K562 (cell line): ENCODE data around the gene ALDH18A1. TPM values are rescaled to one million over a fixed set of nuclear protein-coding genes. Genes with fewer than 3 reads are reported as not detected.

Source experiments
- ATAC-seq: fragments of 200-7000 bp; cut with Tn5 transposase; 3 replicates; pipeline ENCODE4 v1.9.1; 2020; ENCODE audit warnings: moderate library complexity
- BruUV-seq: library from RNA; stranded (reverse); fragments of 400-500 nt; replicated peaks from 2 replicates; lab custom pipeline; 2021; lab: Mats Ljungman, UMichigan
- CTCF ChIA-PET: fragments of 300-600 bp; formaldehyde crosslinking; extraction: SDS; loops from one replicate; lab custom pipeline; 2021; ENCODE audit warnings: low intra/inter-chr PET ratio; lab: Yijun Ruan, JAX
- POLR2A ChIA-PET: fragments of 300-600, 350-650 bp; sonication (Branson Sonifier 250); formaldehyde crosslinking; extraction: SDS; loops from one replicate; lab custom pipeline; 2021; ENCODE audit warnings: antibody characterized with exemption, inconsistent platforms; lab: Yijun Ruan, JAX
- DNase-seq, 4 experiments: peaks; one replicate each; pipeline versions ENCODE4 v3.0.0 to v3.0.0-alpha.2; 2011 to 2018; ENCODE audit warnings: low spot score in 3 of 4, mixed read lengths in 3 of 4; ENCODE audit errors: extremely low read depth in 1 of 4
- FAIRE-seq: peaks from 2 replicates; lab custom pipeline; 2011; peaks lifted over from hg19 to GRCh38; lab: Jason Lieb, UNC
- H2AFZ ChIP-seq: 2 replicates; pipeline ENCODE4 v1.6.0; 2011; ENCODE audit warnings: low read depth, low read length, control low read depth, inconsistent platforms
- H3K27ac ChIP-seq: fragments of 200-600 bp; 3 replicates; pipeline ENCODE4 v1.8.0; 2011; ENCODE audit warnings: low read depth, mild to moderate bottlenecking, control low read depth, inconsistent platforms, low read length, moderate library complexity, mixed read lengths; ENCODE audit errors: extremely low read depth
- H3K27me3 ChIP-seq, 2 experiments: fragments of 300-600 bp in 1 of 2; 2 replicates in 1 of 2; 3 replicates in 1 of 2; pipeline versions ENCODE4 v1.6.0 to v1.8.0; 2011; ENCODE audit warnings: inconsistent platforms in 2 of 2, low read length in 2 of 2, mild to moderate bottlenecking in 1 of 2, mixed read lengths in 1 of 2, moderate library complexity in 1 of 2; ENCODE audit not compliant: control insufficient read depth in 2 of 2, insufficient read depth in 2 of 2
- H3K36me3 ChIP-seq: fragments of 300-600 bp; 3 replicates; pipeline ENCODE4 v1.8.0; 2011; ENCODE audit warnings: mild to moderate bottlenecking, low read length, inconsistent platforms; ENCODE audit not compliant: control insufficient read depth, insufficient read depth
- H3K4me1 ChIP-seq, 2 experiments: fragments of 200-600 bp in 1 of 2; replicated peaks in 1 of 2; 2 replicates in 1 of 2; 3 replicates in 1 of 2; pipeline versions ENCODE4 v1.5.1 to v1.8.0; 2011; ENCODE audit warnings: inconsistent platforms in 2 of 2, low read length in 2 of 2, mild to moderate bottlenecking in 1 of 2, mixed read lengths in 1 of 2, moderate library complexity in 1 of 2; ENCODE audit not compliant: control insufficient read depth in 2 of 2, insufficient read depth in 2 of 2
- H3K4me2 ChIP-seq: 2 replicates; pipeline ENCODE4 v1.6.1; 2011; ENCODE audit warnings: low read length, control low read depth, inconsistent platforms, mixed read lengths; ENCODE audit not compliant: insufficient read depth
- H3K4me3 ChIP-seq: fragments of 200-600 bp; sonication (generic), shearing (Covaris generic); 2 replicates; pipeline ENCODE4 v1.5.1; 2016; ENCODE audit warnings: control low read depth, inconsistent platforms
- H3K79me2 ChIP-seq: fragments of 200-600 bp; 3 replicates; pipeline ENCODE4 v1.8.0; 2011; ENCODE audit warnings: low read length, inconsistent platforms; ENCODE audit not compliant: control insufficient read depth, insufficient read depth
- H3K9ac ChIP-seq, 2 experiments: 2 replicates each; pipeline versions ENCODE4 v1.6.0 to v1.6.1; 2011; ENCODE audit warnings: low read depth in 2 of 2, low read length in 2 of 2, control low read depth in 1 of 2, inconsistent platforms in 1 of 2, mild to moderate bottlenecking in 1 of 2, mixed read lengths in 1 of 2; ENCODE audit not compliant: insufficient read depth in 1 of 2
- H3K9me1 ChIP-seq: one replicate; pipeline ENCODE4 v1.6.0; 2011; ENCODE audit warnings: inconsistent platforms, mild to moderate bottlenecking, low read length, moderate library complexity; ENCODE audit not compliant: control insufficient read depth, insufficient read depth
- H3K9me3 ChIP-seq: replicated peaks from 2 replicates; pipeline ENCODE4 v1.5.1; 2011; ENCODE audit warnings: low read depth, low read length, inconsistent platforms; ENCODE audit not compliant: control insufficient read depth, insufficient read depth
- H4K20me1 ChIP-seq: replicated peaks from 2 replicates; pipeline ENCODE4 v1.6.1; 2011; ENCODE audit warnings: low read length, inconsistent platforms, mixed read lengths; ENCODE audit not compliant: control insufficient read depth, insufficient read depth
- CEBPB ChIP-seq: fragments of 450-650 bp; IDR thresholded peaks from 2 replicates; pipeline ENCODE4 v1.6.1; 2016; ENCODE audit warnings: missing genetic modification characterization, missing compliant biosample characterization
- CEBPG ChIP-seq, 3 experiments: fragments of 200-800 bp in 1 of 3; sonication (Bioruptor generic) in 1 of 3; sonication (generic) in 1 of 3; formaldehyde crosslinking in 1 of 3; IDR thresholded peaks in 2 of 3; conservative IDR thresholded peaks in 1 of 3; 2 replicates each; pipeline versions ENCODE4 v1.6.1 to v1.8.0; 2016 to 2022; ENCODE audit warnings: missing compliant biosample characterization in 2 of 3, missing genetic modification characterization in 2 of 3, mild to moderate bottlenecking in 1 of 3, missing genetic modification reagents in 1 of 3
- CTBP1 ChIP-seq: fragments of 450-650 bp; IDR thresholded peaks from 2 replicates; pipeline ENCODE4 v1.6.1; 2016; ENCODE audit warnings: borderline replicate concordance
- DMBX1 ChIP-seq: fragments of 250-450 bp; sonication (Bioruptor Pico); IDR thresholded peaks from 2 replicates; pipeline ENCODE4 v1.8.0; 2022; ENCODE audit warnings: inconsistent platforms, mild to moderate bottlenecking, moderate library complexity, borderline replicate concordance
- EZH2 ChIP-seq: IDR thresholded peaks from 2 replicates; pipeline ENCODE4 v1.6.1; 2012; ENCODE audit warnings: low read depth, mild to moderate bottlenecking, inconsistent platforms, low read length, borderline replicate concordance
- FOXK2 ChIP-seq, 2 experiments: fragments of 450-650 bp; IDR thresholded peaks in 1 of 2; conservative IDR thresholded peaks in 1 of 2; 2 replicates each; pipeline ENCODE4 v1.6.1; 2016; ENCODE audit warnings: low read depth in 2 of 2, mild to moderate bottlenecking in 1 of 2
- GABPB2 ChIP-seq: fragments of 250-450 bp; sonication (Bioruptor Pico); conservative IDR thresholded peaks from 2 replicates; pipeline ENCODE4 v1.5.1; 2021; ENCODE audit warnings: mild to moderate bottlenecking
- HLTF ChIP-seq: fragments of 450-650 bp; IDR thresholded peaks from 2 replicates; pipeline ENCODE4 v1.6.1; 2016
- NEUROD1 ChIP-seq: fragments of 150-350 bp; IDR thresholded peaks from 2 replicates; pipeline ENCODE4 v1.6.1; 2014; ENCODE audit warnings: borderline replicate concordance, low read length, low read depth; ENCODE audit not compliant: partially characterized antibody
- POU5F1 ChIP-seq: fragments of 150-350 bp; IDR thresholded peaks from 2 replicates; pipeline ENCODE4 v1.6.1; 2014; ENCODE audit warnings: borderline replicate concordance, low read length, low read depth, mild to moderate bottlenecking; ENCODE audit not compliant: partially characterized antibody
- RBM17 ChIP-seq: fragments of 200-400 bp; formaldehyde crosslinking; IDR thresholded peaks from 2 replicates; pipeline ENCODE4 v1.6.1; 2017; ENCODE audit warnings: low read depth, mild to moderate bottlenecking, low read length, borderline replicate concordance
- SAFB ChIP-seq: fragments of 200-400 bp; formaldehyde crosslinking; IDR thresholded peaks from 2 replicates; pipeline ENCODE4 v1.6.1; 2017; ENCODE audit warnings: low read depth, low read length, borderline replicate concordance
- SMAD3 ChIP-seq: fragments of 450-650 bp; formaldehyde crosslinking; conservative IDR thresholded peaks from 2 replicates; pipeline ENCODE4 v1.4.0; 2020; ENCODE audit warnings: mild to moderate bottlenecking
- TARDBP ChIP-seq: fragments of 450-650 bp; IDR thresholded peaks from 2 replicates; pipeline ENCODE4 v1.6.1; 2016
- TCF7L2 ChIP-seq: fragments of 150-350 bp; IDR thresholded peaks from 2 replicates; pipeline ENCODE4 v1.6.1; 2016; ENCODE audit warnings: low read depth, mild to moderate bottlenecking, low read length, moderate library complexity
- ZNF324 ChIP-seq: fragments of 250-450 bp; sonication (Bioruptor Pico); IDR thresholded peaks from 2 replicates; pipeline ENCODE4 v1.4.0; 2020; ENCODE audit warnings: mild to moderate bottlenecking
- WGBS: fragments of 100-300 bp; shearing (Covaris generic); methylation state at CpG from one replicate; pipeline ENCODE4 v1.1.6; 2016; ENCODE audit warnings: low coverage, mixed read lengths; ENCODE audit not compliant: insufficient coverage; ENCODE audit errors: missing lambda C conversion rate; 5-methylcytosine and 5-hydroxymethylcytosine counted together
- in situ Hi-C: fragments of 300-500 bp; cut with MboI; formaldehyde crosslinking; loops from 4 replicates; pipeline ENCODE4 v1.15.0; 2018; ENCODE audit warnings: inconsistent platforms, mixed read lengths
- intact Hi-C: fragments of 100-400 bp; cut with micrococcal nuclease; formaldehyde crosslinking; loops from 2 replicates; pipeline ENCODE4 v1.14.2; 2022
- polyA plus RNA-seq, 8 experiments: library from polyadenylated mRNA; depleted of rRNA in 4 of 8; stranded (reverse) in 5 of 8; unstranded in 3 of 8; fragments of >200 nt; fragmentation: Nextera tagmentation in 2 of 8; fragmentation: Illumina TruSeq in 1 of 8; extraction: Ambion mirVana in 2 of 8; extraction: Trizol in 1 of 8; gene quantifications; 2 replicates each; pipeline versions ENCODE4 v1.2.1 to v1.2.3, GENCODE V29; 2011 to 2014; ENCODE audit warnings: inconsistent platforms in 1 of 8, missing spikeins in 1 of 8
- total RNA-seq, 7 experiments: library from RNA; depleted of rRNA in 6 of 7; stranded (reverse); fragments of >200 nt in 6 of 7; fragmentation: Illumina TruSeq in 2 of 7; extraction: Trizol in 2 of 7; gene quantifications; 2 replicates each; pipeline versions ENCODE4 v1.2.1 to v1.2.3, GENCODE V29; 2011 to 2021; ENCODE audit warnings: low replicate concordance in 1 of 7
- TF ChIP-seq, protein P1 (sequence below): fragments of 250-450 bp; sonication (Bioruptor Pico); IDR thresholded peaks from 2 replicates; pipeline ENCODE4 v1.8.0; 2022; ENCODE audit warnings: moderate library complexity, mild to moderate bottlenecking, inconsistent platforms
- TF ChIP-seq, protein P2 (sequence below): fragments of 250-450 bp; sonication (Bioruptor Pico); IDR thresholded peaks from 2 replicates; pipeline ENCODE4 v1.8.0; 2022; ENCODE audit warnings: inconsistent platforms

The ALDH18A1 gene
- total and polyA plus RNA-seq, 9 of the 15 experiments (the other 6 are each of a cell fraction or from before 2014, with no cell fraction given): 12.0 to 83.3 (median 43.8) TPM

DNA sequence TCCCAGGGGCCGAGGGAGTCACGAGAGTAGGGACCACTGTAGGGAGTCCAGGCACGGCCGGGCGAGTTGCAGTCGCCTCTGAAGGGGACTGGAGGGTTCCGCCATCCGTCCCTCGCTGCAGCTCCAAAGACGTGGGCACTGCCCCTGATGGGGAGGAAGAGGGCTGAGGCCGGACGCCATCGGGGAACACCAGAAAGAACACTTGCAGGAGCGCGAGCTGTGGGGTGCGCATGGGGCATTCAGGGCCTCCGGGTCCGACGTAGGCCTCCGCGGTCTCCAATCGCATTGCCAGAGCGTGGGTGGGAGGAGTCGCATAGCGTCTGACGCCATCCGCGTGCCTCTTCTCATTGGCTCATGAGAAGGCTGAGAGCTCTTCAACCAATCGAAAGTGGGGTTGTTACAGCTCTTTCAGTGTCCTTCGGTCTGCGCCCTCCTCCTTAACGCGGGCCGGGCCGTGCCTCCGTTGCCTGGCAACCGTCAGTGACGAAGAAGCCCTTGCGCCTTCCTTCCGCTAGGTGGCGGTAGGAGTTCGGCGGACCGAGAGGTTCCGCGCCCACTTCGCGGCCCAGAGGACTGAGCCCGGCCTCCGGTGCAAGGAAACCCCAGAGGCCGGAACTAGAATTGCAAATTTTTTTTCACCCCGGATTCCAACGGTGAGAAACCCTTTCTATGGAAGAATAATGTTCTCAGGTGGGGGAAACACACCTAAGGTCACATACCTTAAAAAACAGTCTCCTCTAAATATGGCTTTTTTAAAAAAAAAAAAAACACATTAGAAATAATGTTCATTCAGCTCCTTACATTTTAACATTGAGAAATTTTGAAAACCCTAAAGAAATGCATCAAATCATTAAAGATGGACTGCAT, 37.4 kb upstream of the ALDH18A1 start, which contains the start of gene TCTN3:
Gene TCTN3, minus strand, starts transcription at position 260 of the 867 bp plus-strand sequence. Its CDS starts 28 bp downstream, at position 232.
- Histone ChIP-seq H3K4me3 (peak within 1 kb of the TSS; percentile 88), H3K4me1 (peaks cover 0 to 2% of the 10 kb centered on the region in 2 experiments; a peak in 2 of 5 replicates), H4K20me1 (no peaks in the 10 kb centered on the region), H2AFZ (peak within 1 kb of the TSS; percentile 90), H3K9ac (peak within 1 kb of the TSS; percentile 79 to 95), H3K27ac (peak within 1 kb of the TSS; percentile 66), H3K9me1 (no peaks in the 10 kb centered on the region), H3K79me2 (peaks cover 22% of the 10 kb centered on the region), H3K9me3 (0 out of 2 replicates have a peak, but pooled peaks cover 1% of the 10 kb centered on the region), H3K4me2 (peak within 1 kb of the TSS; percentile 94), H3K36me3 (peaks cover 36% of the 10 kb centered on the region; the same call in 2 of the 3 replicates), H3K27me3 (no peaks in the 10 kb centered on the region)
- peak; percentile 100 for FAIRE-seq
- ChIA-PET CTCF (interaction anchor here (0.6 to 3.2 kb wide), 6 partner anchors 12 to 171 kb away, joined by 3 to 21 read pairs (median 4); no protein-coding TSS in a partner anchor), POLR2A (interaction anchor here (0.5 to 1.1 kb wide), 3 partner anchors 24 to 100 kb away, joined by 3 to 4 read pairs (median 3); no protein-coding TSS in a partner anchor)
- BruUV-seq: no TSS peak
- ATAC-seq: peak; percentile 100
- in situ Hi-C loops (loop anchor here (5.0 kb wide), 1 partner anchor 153 kb away; no protein-coding TSS in a partner anchor), intact Hi-C loops (loop anchor here (1.0 to 5.0 kb wide), 4 partner anchors 34 to 171 kb away; no protein-coding TSS in a partner anchor)
- DNase-seq: peak; percentile 97 to 98 (median 98)
- 0% methylated on average over 12 of the region's 53 CpGs for WGBS
- TF ChIP-seq TARDBP (no peak), CTBP1 (peak; percentile 55; the same call in 1 of the 2 replicates), CEBPB (tag) (no peak), GABPB2 (CRISPR knock-in tag) (no peak), POU5F1 (no peak), DMBX1 (CRISPR knock-in tag) (no peak), CEBPG (CRISPR knock-in tag; IDR thresholded peaks at IDR 0.05) (no peak), CEBPG (tag; conservative IDR thresholded peaks at IDR 0.05 in 1 of 2, IDR thresholded peaks at IDR 0.05 in 1 of 2) (no peak), RBM17 (no peak), HLTF (no peak), ZNF324 (no peak), SMAD3 (no peak), SAFB (no peak), EZH2 (no peak), NEUROD1 (peak; percentile 34), FOXK2 (conservative IDR thresholded peaks at IDR 0.05 in 1 of 2, IDR thresholded peaks at IDR 0.05 in 1 of 2; ENCODE audit: low read depth in 2 of 2) (0 out of 4 replicates have a peak, but pooled peaks of 1 of the 2 experiments have one; percentile 32), TCF7L2 (no peak)
- TF ChIP-seq, protein P1, sequence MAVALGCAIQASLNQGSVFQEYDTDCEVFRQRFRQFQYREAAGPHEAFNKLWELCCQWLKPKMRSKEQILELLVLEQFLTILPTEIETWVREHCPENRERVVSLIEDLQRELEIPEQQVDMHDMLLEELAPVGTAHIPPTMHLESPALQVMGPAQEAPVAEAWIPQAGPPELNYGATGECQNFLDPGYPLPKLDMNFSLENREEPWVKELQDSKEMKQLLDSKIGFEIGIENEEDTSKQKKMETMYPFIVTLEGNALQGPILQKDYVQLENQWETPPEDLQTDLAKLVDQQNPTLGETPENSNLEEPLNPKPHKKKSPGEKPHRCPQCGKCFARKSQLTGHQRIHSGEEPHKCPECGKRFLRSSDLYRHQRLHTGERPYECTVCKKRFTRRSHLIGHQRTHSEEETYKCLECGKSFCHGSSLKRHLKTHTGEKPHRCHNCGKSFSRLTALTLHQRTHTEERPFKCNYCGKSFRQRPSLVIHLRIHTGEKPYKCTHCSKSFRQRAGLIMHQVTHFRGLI (CRISPR knock-in tag): no peak
- TF ChIP-seq, protein P2, sequence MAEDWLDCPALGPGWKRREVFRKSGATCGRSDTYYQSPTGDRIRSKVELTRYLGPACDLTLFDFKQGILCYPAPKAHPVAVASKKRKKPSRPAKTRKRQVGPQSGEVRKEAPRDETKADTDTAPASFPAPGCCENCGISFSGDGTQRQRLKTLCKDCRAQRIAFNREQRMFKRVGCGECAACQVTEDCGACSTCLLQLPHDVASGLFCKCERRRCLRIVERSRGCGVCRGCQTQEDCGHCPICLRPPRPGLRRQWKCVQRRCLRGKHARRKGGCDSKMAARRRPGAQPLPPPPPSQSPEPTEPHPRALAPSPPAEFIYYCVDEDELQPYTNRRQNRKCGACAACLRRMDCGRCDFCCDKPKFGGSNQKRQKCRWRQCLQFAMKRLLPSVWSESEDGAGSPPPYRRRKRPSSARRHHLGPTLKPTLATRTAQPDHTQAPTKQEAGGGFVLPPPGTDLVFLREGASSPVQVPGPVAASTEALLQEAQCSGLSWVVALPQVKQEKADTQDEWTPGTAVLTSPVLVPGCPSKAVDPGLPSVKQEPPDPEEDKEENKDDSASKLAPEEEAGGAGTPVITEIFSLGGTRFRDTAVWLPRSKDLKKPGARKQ (CRISPR knock-in tag): no peak
